NB4 (cell line): Measurements from ENCODE around the gene GREB1L.

Experiments
- DNase-seq: peaks from one replicate; pipeline ENCODE4 v3.0.0; 2010; ENCODE audit warnings: low read depth
- H3K4me3 ChIP-seq: one replicate; pipeline ENCODE4 v1.5.1; 2011; ENCODE audit warnings: mild to moderate bottlenecking, low read depth, low read length, moderate library complexity
- CTCF ChIP-seq: IDR thresholded peaks from one replicate; pipeline ENCODE4 v1.5.1; 2012; ENCODE audit warnings: low read depth, low read length
- MAX ChIP-seq: IDR thresholded peaks from 2 replicates; pipeline ENCODE4 v1.6.1; 2011; ENCODE audit warnings: low read depth, low read length
- MYC ChIP-seq: IDR thresholded peaks from 2 replicates; pipeline ENCODE4 v1.6.1; 2011; ENCODE audit warnings: low read depth, low read length
- POLR2A ChIP-seq: IDR thresholded peaks from 2 replicates; pipeline ENCODE4 v1.6.1; 2011; ENCODE audit warnings: mild to moderate bottlenecking; ENCODE audit not compliant: insufficient read length; ENCODE audit errors: extremely low read depth

The GREB1L gene

GRCh38 chr18:21453511-21453901 lies 211.5 kb downstream of the GREB1L start:
- no peak overlapping the region for H3K4me3 ChIP-seq
- DNase-seq = no peak
- TF ChIP-seq MYC = no peak
- no peak for TF ChIP-seq MAX
- no peak for TF ChIP-seq CTCF
- no peak for TF ChIP-seq POLR2A

- DNase-seq = no peak
- TF ChIP-seq MAX (no peak), MYC (no peak), POLR2A (no peak), CTCF (no peak)
- no peak overlapping the region for H3K4me3 ChIP-seq
Observed at GRCh38 chr18:21454725-21455124, 212.7 kb downstream of the GREB1L start.

GRCh38 chr18:21456428-21457178 lies 214.6 kb downstream of the GREB1L start:
- no peak overlapping the region for H3K4me3 ChIP-seq
- no peak for TF ChIP-seq POLR2A
- no peak for TF ChIP-seq CTCF
- no peak for TF ChIP-seq MAX
- no peak for TF ChIP-seq MYC
- DNase-seq = no peak

- no peak for TF ChIP-seq POLR2A
- TF ChIP-seq MAX = no peak
- no peak for TF ChIP-seq CTCF
- no peak for TF ChIP-seq MYC
- H3K4me3 ChIP-seq = no peak overlapping the region
- DNase-seq = no peak
Observed at GRCh38 chr18:21457179-21457535, 215.1 kb downstream of the GREB1L start.

GRCh38 chr18:21458310-21458709 lies 216.3 kb downstream of the GREB1L start:
- H3K4me3 ChIP-seq = no peak overlapping the region
- no peak for DNase-seq

More at GRCh38 chr18:21458310-21458709, 216.3 kb downstream of the GREB1L start:
- no peak for TF ChIP-seq CTCF
- TF ChIP-seq MAX = no peak
